CD14-positive monocyte (primary cell): ENCODE data around the gene SLC29A1. TPM values are rescaled to one million over a fixed set of nuclear protein-coding genes. Genes with fewer than 3 reads are reported as not detected.

Experiments used
- DNase-seq, 3 donors: peaks; one replicate each; pipeline ENCODE4 v3.0.0-alpha.2; 2011 to 2022
- H2AFZ ChIP-seq: 2 replicates; pipeline ENCODE4 v1.6.0; 2012; ENCODE audit warnings: mild to moderate bottlenecking, low read depth, low read length, inconsistent platforms; ENCODE audit not compliant: insufficient read depth, poor library complexity, severe bottlenecking
- H3K27ac ChIP-seq, 2 donors: 1 replicate in 1 of 2; 2 replicates in 1 of 2; pipeline ENCODE4 v1.5.1; 2012 to 2013; ENCODE audit warnings: low read length in 2 of 2, control low read depth in 1 of 2, inconsistent platforms in 1 of 2, low read depth in 1 of 2, mild to moderate bottlenecking in 1 of 2
- H3K27me3 ChIP-seq, 2 donors: one replicate each; pipeline versions ENCODE4 v1.6.0 to v1.6.1; 2011 to 2013; ENCODE audit warnings: low read length in 2 of 2; ENCODE audit not compliant: control insufficient read depth in 2 of 2, insufficient read depth in 2 of 2
- H3K36me3 ChIP-seq, 2 donors: replicated peaks in 1 of 2; 1 replicate in 1 of 2; 2 replicates in 1 of 2; pipeline versions ENCODE4 v1.5.1 to v1.6.1; 2012 to 2013; ENCODE audit warnings: low read length in 2 of 2, control low read depth in 1 of 2, inconsistent platforms in 1 of 2, mild to moderate bottlenecking in 1 of 2; ENCODE audit not compliant: insufficient read depth in 2 of 2, control insufficient read depth in 1 of 2
- H3K4me1 ChIP-seq, 2 donors: 1 replicate in 1 of 2; 2 replicates in 1 of 2; pipeline versions ENCODE4 v1.5.1 to v1.6.1; 2012 to 2013; ENCODE audit warnings: low read length in 2 of 2, control low read depth in 1 of 2, inconsistent platforms in 1 of 2, mild to moderate bottlenecking in 1 of 2, moderate library complexity in 1 of 2; ENCODE audit not compliant: insufficient read depth in 2 of 2, control insufficient read depth in 1 of 2
- H3K4me2 ChIP-seq: replicated peaks from 2 replicates; pipeline ENCODE3; 2012; ENCODE audit warnings: low read length, moderate library complexity, mild to moderate bottlenecking; ENCODE audit not compliant: poor library complexity, severe bottlenecking; ENCODE audit errors: extremely low read depth
- H3K4me3 ChIP-seq, 3 experiments: fragments of 200-600 bp in 1 of 3; sonication (generic) in 1 of 3; replicated peaks in 1 of 3; 1 replicate in 2 of 3; 2 replicates in 1 of 3; pipeline ENCODE4 v1.5.1; 2011 to 2013; ENCODE audit warnings: low read length in 3 of 3, mild to moderate bottlenecking in 3 of 3, control low read depth in 2 of 3, low read depth in 2 of 3, inconsistent platforms in 1 of 3, moderate library complexity in 1 of 3
- H3K79me2 ChIP-seq: 2 replicates; pipeline ENCODE4 v1.6.0; 2012; ENCODE audit warnings: mild to moderate bottlenecking, control low read depth, inconsistent platforms, low read length, moderate library complexity; ENCODE audit not compliant: insufficient read depth
- H3K9ac ChIP-seq: 2 replicates; pipeline ENCODE4 v1.6.0; 2017; ENCODE audit warnings: low read length, mild to moderate bottlenecking; ENCODE audit not compliant: insufficient read depth, poor library complexity, severe bottlenecking
- H3K9me3 ChIP-seq, 2 donors: replicated peaks in 1 of 2; 1 replicate in 1 of 2; 2 replicates in 1 of 2; pipeline versions ENCODE4 v1.5.1 to v1.6.1; 2012 to 2013; ENCODE audit warnings: low read length in 2 of 2, control low read depth in 1 of 2; ENCODE audit not compliant: control insufficient read depth in 1 of 2, insufficient read depth in 1 of 2
- H4K20me1 ChIP-seq: 2 replicates; pipeline ENCODE4 v1.6.0; 2012; ENCODE audit warnings: mild to moderate bottlenecking, low read length, control low read depth, moderate library complexity; ENCODE audit not compliant: insufficient read depth
- H3K27ac Mint-ChIP-seq, 7 donors: one replicate each; pipeline ENCODE4 v1.8.0; 2020; ENCODE audit warnings: mild to moderate bottlenecking in 7 of 7, mixed read lengths in 7 of 7, moderate library complexity in 6 of 7, inconsistent platforms in 2 of 7
- H3K27me3 Mint-ChIP-seq, 3 donors: one replicate each; pipeline ENCODE4 v1.8.0; 2021 to 2022; ENCODE audit warnings: low read depth in 3 of 3, mild to moderate bottlenecking in 3 of 3, mixed read lengths in 3 of 3, moderate library complexity in 3 of 3, inconsistent platforms in 1 of 3
- H3K36me3 Mint-ChIP-seq, 2 donors: one replicate each; pipeline ENCODE4 v1.8.0; 2020; ENCODE audit warnings: mixed read lengths in 2 of 2, inconsistent platforms in 1 of 2, mild to moderate bottlenecking in 1 of 2
- H3K4me1 Mint-ChIP-seq: one replicate; pipeline ENCODE4 v1.8.0; 2020; ENCODE audit warnings: mild to moderate bottlenecking, mixed read lengths
- H3K4me3 Mint-ChIP-seq, 2 donors: one replicate each; pipeline ENCODE4 v1.8.0; 2020; ENCODE audit warnings: mild to moderate bottlenecking in 2 of 2, mixed read lengths in 2 of 2, moderate library complexity in 1 of 2
- H3K9me3 Mint-ChIP-seq, 7 donors: one replicate each; pipeline ENCODE4 v1.8.0; 2020 to 2022; ENCODE audit warnings: mixed read lengths in 7 of 7, mild to moderate bottlenecking in 6 of 7, moderate library complexity in 6 of 7, inconsistent platforms in 2 of 7
- CTCF ChIP-seq: fragments of 200-600 bp; IDR thresholded peaks from one replicate; pipeline ENCODE4 v1.8.0; 2022; ENCODE audit warnings: antibody characterized with exemption, mild to moderate bottlenecking
- WGBS: methylation state at CpG from one replicate; pipeline ENCODE4 v1.1.5; 2013; ENCODE audit warnings: missing lambda C conversion rate; ENCODE audit not compliant: insufficient coverage; 5-methylcytosine and 5-hydroxymethylcytosine counted together
- intact Hi-C, 2 donors: fragments of 100-400 bp; cut with micrococcal nuclease; formaldehyde crosslinking; loops; one replicate each; pipeline versions ENCODE4 v1.15.0 to v1.15.1; 2023
- polyA plus RNA-seq, 3 donors: library from polyadenylated mRNA; depleted of rRNA in 1 of 3; unstranded in 2 of 3; stranded (reverse) in 1 of 3; fragments of 300-500 nt in 2 of 3; fragments of >200 nt in 1 of 3; fragmentation: Illumina TruSeq in 2 of 3; gene quantifications; 1 replicate in 2 of 3; 2 replicates in 1 of 3; pipeline ENCODE4 v1.2.3, GENCODE V29; 2012 to 2021

SLC29A1 gene
- polyA plus RNA-seq, 3 donors: 14.3 to 23.2 (median 15.0) TPM

- Histone ChIP-seq H3K4me1 (peaks cover 19 to 36% of the 10 kb centered on the region in 2 donors), H3K27me3 (no peaks in the 10 kb centered on the region), H3K4me2 (peak overlapping the region; percentile 95), H2AFZ (no peak overlapping the region), H3K9me3 (no peaks in the 10 kb centered on the region), H3K79me2 (peaks cover 42% of the 10 kb centered on the region), H3K36me3 (peaks cover 48 to 57% of the 10 kb centered on the region in 2 donors), H3K4me3 (peak overlapping the region in 1 of 3 experiments; percentile 100), H3K27ac (no peak overlapping the region), H4K20me1 (peaks cover 70% of the 10 kb centered on the region), H3K9ac (no peak overlapping the region)
- intact Hi-C loops: loop anchor here in 1 of 2 donors (5.0 kb wide), 1 partner anchor 622 kb away; the partner anchor contains the start of gene GTPBP2
- Mint-ChIP-seq H3K4me1 (peaks cover 34% of the 10 kb centered on the region), H3K27me3 (peaks cover 0 to 6% (median 0%) of the 10 kb centered on the region in 3 donors), H3K4me3 (no peak overlapping the region), H3K9me3 (peaks cover 0 to 2% (median 0%) of the 10 kb centered on the region in 7 donors), H3K27ac (peak overlapping the region in 3 of 7 donors; percentile 6 to 95 (median 58)), H3K36me3 (peaks cover 56 to 58% of the 10 kb centered on the region in 2 donors)
- no peak for TF ChIP-seq CTCF
- 85% methylated on average over 6 of the region's 9 CpGs for WGBS
- no peak for DNase-seq
Observed at GRCh38 chr6:44249082-44249748, 25.8 kb downstream of the SLC29A1 start.

- Histone ChIP-seq H3K27me3 (no peaks in the 10 kb centered on the region), H3K9me3 (no peaks in the 10 kb centered on the region), H3K27ac (no peak overlapping the region), H3K4me2 (no peak overlapping the region), H3K4me1 (peaks cover 19 to 36% of the 10 kb centered on the region in 2 donors), H3K9ac (no peak overlapping the region), H3K36me3 (peaks cover 58 to 67% of the 10 kb centered on the region in 2 donors), H3K4me3 (no peak overlapping the region), H2AFZ (no peak overlapping the region), H4K20me1 (peaks cover 79% of the 10 kb centered on the region), H3K79me2 (peaks cover 42% of the 10 kb centered on the region)
- WGBS: 29% methylated on average over 2 of the region's 6 CpGs
- Mint-ChIP-seq H3K9me3 (peaks cover 0 to 2% (median 0%) of the 10 kb centered on the region in 7 donors), H3K27me3 (peaks cover 0 to 5% (median 0%) of the 10 kb centered on the region in 3 donors), H3K4me3 (no peak overlapping the region), H3K27ac (peak overlapping the region in 3 of 7 donors; percentile 4 to 22 (median 10)), H3K4me1 (peaks cover 35% of the 10 kb centered on the region), H3K36me3 (peaks cover 66 to 67% of the 10 kb centered on the region in 2 donors)
- no peak for DNase-seq
- intact Hi-C loops: no loop called here
- TF ChIP-seq CTCF: no peak
Observed at GRCh38 chr6:44250067-44250717, 26.8 kb downstream of the SLC29A1 start.
